ENCODE data around the gene NSUN2. TPM values are rescaled to one million over a fixed set of nuclear protein-coding genes. Genes with fewer than 3 reads are reported as not detected.
A peak's percentile ranks its signal among the peaks of the same experiment; 100 is the strongest.

The NSUN2 gene
- total RNA-seq, 1 donor from 2014 or later: 78.8 TPM

GRCh38 chr5:6615034-6615815, 17.6 kb downstream of the NSUN2 start:
- DNase-seq (ENCODE audit: low read depth) (peak; percentile 14), FAIRE-seq (no peak)
- H3K4me3 Mint-ChIP-seq (ENCODE audit: unreplicated experiment): no peak overlapping the region
- no peaks in the 10 kb centered on the region for H3K4me1 ChIP-seq (ENCODE audit: insufficient read depth, low read length)
- no peaks in the 10 kb centered on the region for H3K9me3 ChIP-seq (ENCODE audit: insufficient read depth, low read depth, low read length)
- peaks cover 71% of the 10 kb centered on the region for H4K20me1 ChIP-seq (ENCODE audit: insufficient read depth, low read length)
- no peak overlapping the region for H3K4me3 ChIP-seq (ENCODE audit: insufficient read depth, low read depth, low read length)
- no peak overlapping the region for H3K4me2 ChIP-seq (ENCODE audit: low read length)
- peaks cover 63% of the 10 kb centered on the region for H3K36me3 ChIP-seq (ENCODE audit: insufficient read depth, low read length)
- H3K27ac Mint-ChIP-seq (ENCODE audit: unreplicated experiment): peak overlapping the region; percentile 6
- no peak overlapping the region for H2AFZ ChIP-seq (ENCODE audit: low read depth, low read length)
- no peaks in the 10 kb centered on the region for H3K9me3 Mint-ChIP-seq (ENCODE audit: unreplicated experiment)
- no peak overlapping the region for H3K9ac ChIP-seq (ENCODE audit: low read length)
- no peak for TF ChIP-seq EZH2 (IDR thresholded peaks at IDR 0.05; ENCODE audit: insufficient read depth, low read length)
- TF ChIP-seq, protein P1, sequence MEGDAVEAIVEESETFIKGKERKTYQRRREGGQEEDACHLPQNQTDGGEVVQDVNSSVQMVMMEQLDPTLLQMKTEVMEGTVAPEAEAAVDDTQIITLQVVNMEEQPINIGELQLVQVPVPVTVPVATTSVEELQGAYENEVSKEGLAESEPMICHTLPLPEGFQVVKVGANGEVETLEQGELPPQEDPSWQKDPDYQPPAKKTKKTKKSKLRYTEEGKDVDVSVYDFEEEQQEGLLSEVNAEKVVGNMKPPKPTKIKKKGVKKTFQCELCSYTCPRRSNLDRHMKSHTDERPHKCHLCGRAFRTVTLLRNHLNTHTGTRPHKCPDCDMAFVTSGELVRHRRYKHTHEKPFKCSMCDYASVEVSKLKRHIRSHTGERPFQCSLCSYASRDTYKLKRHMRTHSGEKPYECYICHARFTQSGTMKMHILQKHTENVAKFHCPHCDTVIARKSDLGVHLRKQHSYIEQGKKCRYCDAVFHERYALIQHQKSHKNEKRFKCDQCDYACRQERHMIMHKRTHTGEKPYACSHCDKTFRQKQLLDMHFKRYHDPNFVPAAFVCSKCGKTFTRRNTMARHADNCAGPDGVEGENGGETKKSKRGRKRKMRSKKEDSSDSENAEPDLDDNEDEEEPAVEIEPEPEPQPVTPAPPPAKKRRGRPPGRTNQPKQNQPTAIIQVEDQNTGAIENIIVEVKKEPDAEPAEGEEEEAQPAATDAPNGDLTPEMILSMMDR (IDR thresholded peaks at IDR 0.05; ENCODE audit: insufficient read depth, low read depth, low read length): no peak
- H3K79me2 ChIP-seq (ENCODE audit: insufficient read depth, low read length): peaks cover 70% of the 10 kb centered on the region
- no peak overlapping the region for H3K27ac ChIP-seq (ENCODE audit: low read depth, low read length)
- no peaks in the 10 kb centered on the region for H3K27me3 Mint-ChIP-seq (ENCODE audit: low read depth, unreplicated experiment)
- peaks cover 10% of the 10 kb centered on the region for H3K4me1 Mint-ChIP-seq (ENCODE audit: low read depth, unreplicated experiment)
- H3K27me3 ChIP-seq (ENCODE audit: insufficient read depth, low read length): no peaks in the 10 kb centered on the region
- H3K36me3 Mint-ChIP-seq (ENCODE audit: low read depth, unreplicated experiment): peaks cover 20% of the 10 kb centered on the region

DNA sequence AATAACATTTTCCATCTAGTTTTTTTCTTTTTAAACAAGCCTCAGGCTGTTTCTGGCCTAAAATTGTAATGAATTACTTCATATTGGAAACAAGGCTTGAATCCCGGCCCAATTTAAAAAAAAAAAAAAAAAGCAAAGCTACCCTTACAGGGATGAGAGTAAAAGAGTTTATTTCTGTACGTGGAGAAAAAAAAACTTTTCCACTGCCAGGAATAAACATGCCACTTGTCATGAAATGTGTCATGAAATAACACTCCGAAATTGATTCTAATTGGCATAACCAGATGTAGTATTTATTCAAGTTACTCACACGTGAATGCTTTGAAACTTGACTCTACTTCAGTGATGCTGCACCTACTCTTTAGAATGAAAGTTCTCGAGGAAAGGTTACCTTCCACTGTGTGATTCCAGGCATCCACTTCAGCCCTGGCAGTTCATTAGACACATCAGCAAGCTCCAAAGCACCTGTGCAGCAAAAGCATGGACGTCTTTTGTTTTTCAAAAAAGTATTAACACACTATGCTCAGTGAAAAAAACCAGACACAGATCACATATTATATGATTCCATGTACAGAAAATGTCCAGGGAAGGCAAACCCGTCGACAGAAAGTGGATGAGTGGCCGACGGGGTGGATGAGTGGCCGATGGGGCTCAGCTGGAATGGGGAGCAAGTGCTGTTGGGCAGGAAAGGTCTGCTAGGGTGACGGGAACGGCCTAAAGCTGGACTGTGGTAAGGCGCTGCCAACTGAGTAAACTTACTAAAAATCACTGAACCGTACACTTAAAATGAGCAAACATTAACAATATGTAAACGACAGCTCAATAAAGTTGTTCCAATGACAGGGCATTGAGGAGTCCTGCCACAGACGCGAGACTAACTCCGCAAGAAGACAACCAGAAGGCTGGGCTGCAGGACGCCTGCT, 21.2 kb downstream of the NSUN2 start:
- DNase-seq (ENCODE audit: low read depth) (no peak), FAIRE-seq (no peak)
- Histone ChIP-seq H3K79me2 (ENCODE audit: insufficient read depth, low read length) (peaks cover 63% of the 10 kb centered on the region), H2AFZ (ENCODE audit: low read depth, low read length) (no peak overlapping the region), H4K20me1 (ENCODE audit: insufficient read depth, low read length) (peaks cover 74% of the 10 kb centered on the region), H3K9me3 (ENCODE audit: insufficient read depth, low read depth, low read length) (no peaks in the 10 kb centered on the region), H3K4me3 (ENCODE audit: insufficient read depth, low read depth, low read length) (no peak overlapping the region), H3K27me3 (ENCODE audit: insufficient read depth, low read length) (no peaks in the 10 kb centered on the region), H3K36me3 (ENCODE audit: insufficient read depth, low read length) (peaks cover 67% of the 10 kb centered on the region), H3K9ac (ENCODE audit: low read length) (no peak overlapping the region), H3K4me1 (ENCODE audit: insufficient read depth, low read length) (no peaks in the 10 kb centered on the region), H3K4me2 (ENCODE audit: low read length) (no peak overlapping the region), H3K27ac (ENCODE audit: low read depth, low read length) (no peak overlapping the region)
- no peak for TF ChIP-seq EZH2 (IDR thresholded peaks at IDR 0.05; ENCODE audit: insufficient read depth, low read length)
- TF ChIP-seq, protein P1 (IDR thresholded peaks at IDR 0.05; ENCODE audit: insufficient read depth, low read depth, low read length): no peak
- H3K36me3 Mint-ChIP-seq (ENCODE audit: low read depth, unreplicated experiment): peaks cover 33% of the 10 kb centered on the region
- no peak overlapping the region for H3K4me3 Mint-ChIP-seq (ENCODE audit: unreplicated experiment)
- no peaks in the 10 kb centered on the region for H3K9me3 Mint-ChIP-seq (ENCODE audit: unreplicated experiment)
- no peak overlapping the region for H3K27ac Mint-ChIP-seq (ENCODE audit: unreplicated experiment)
- no peaks in the 10 kb centered on the region for H3K27me3 Mint-ChIP-seq (ENCODE audit: low read depth, unreplicated experiment)
- peaks cover 10% of the 10 kb centered on the region for H3K4me1 Mint-ChIP-seq (ENCODE audit: low read depth, unreplicated experiment)
